ENCODE data around the gene SLC6A11. TPM values are rescaled to one million over a fixed set of nuclear protein-coding genes. Genes with fewer than 3 reads are reported as not detected.

SLC6A11 gene
- total and polyA plus RNA-seq, 2 donors: 0.05 to 0.18 TPM

- H3K4me3 ChIP-seq (ENCODE audit: low read length in 2 of 2): no peak overlapping the region
- peaks cover under 1 to 11% of the 10 kb centered on the region in 2 donors for H3K27me3 ChIP-seq (ENCODE audit: control insufficient read depth in 2 of 2, insufficient read depth in 1 of 2, low read length in 1 of 2)
- 92% methylated on average over 3 of the region's 3 CpGs for WGBS
- no peaks in the 10 kb centered on the region for H3K4me1 ChIP-seq (ENCODE audit: control insufficient read depth in 2 of 2, insufficient read depth in 2 of 2, low read length in 2 of 2)
- H3K27ac ChIP-seq (ENCODE audit: low read depth in 1 of 2, low read length in 1 of 2): no peak overlapping the region
- no peaks in the 10 kb centered on the region for H3K36me3 ChIP-seq (ENCODE audit: control insufficient read depth in 2 of 2, insufficient read depth in 2 of 2, low read length in 1 of 2)
- H3K9me3 ChIP-seq (ENCODE audit: control insufficient read depth in 2 of 2, insufficient read depth in 1 of 2, low read length in 1 of 2): no peaks in the 10 kb centered on the region
- DNase-seq (ENCODE audit: low read depth in 6 of 9, low spot score in 9 of 9): no peak
Measured at GRCh38 chr3:10810376-10810775, 5.7 kb upstream of the SLC6A11 start.

- WGBS: 85% methylated on average over 1 of the region's 1 CpG
- no peaks in the 10 kb centered on the region for H3K9me3 ChIP-seq (ENCODE audit: control insufficient read depth in 2 of 2, insufficient read depth in 1 of 2, low read length in 1 of 2)
- no peak overlapping the region for H3K27ac ChIP-seq (ENCODE audit: low read depth in 1 of 2, low read length in 1 of 2)
- H3K4me3 ChIP-seq (ENCODE audit: low read length in 2 of 2): no peak overlapping the region
- no peaks in the 10 kb centered on the region for H3K36me3 ChIP-seq (ENCODE audit: control insufficient read depth in 2 of 2, insufficient read depth in 2 of 2, low read length in 1 of 2)
- DNase-seq (ENCODE audit: low read depth in 6 of 9, low spot score in 9 of 9): no peak
- peaks cover 16 to 34% of the 10 kb centered on the region in 2 donors for H3K27me3 ChIP-seq (ENCODE audit: control insufficient read depth in 2 of 2, insufficient read depth in 1 of 2, low read length in 1 of 2)
- H3K4me1 ChIP-seq (ENCODE audit: control insufficient read depth in 2 of 2, insufficient read depth in 2 of 2, low read length in 2 of 2): no peaks in the 10 kb centered on the region
Measured at GRCh38 chr3:10813425-10813824, 2.6 kb upstream of the SLC6A11 start.

GRCh38 chr3:10814623-10815022, 1.4 kb upstream of the SLC6A11 start:
- Histone ChIP-seq H3K27ac (ENCODE audit: low read depth in 1 of 2, low read length in 1 of 2) (no peak overlapping the region), H3K27me3 (ENCODE audit: control insufficient read depth in 2 of 2, insufficient read depth in 1 of 2, low read length in 1 of 2) (peaks cover 16 to 34% of the 10 kb centered on the region in 2 donors), H3K36me3 (ENCODE audit: control insufficient read depth in 2 of 2, insufficient read depth in 2 of 2, low read length in 1 of 2) (no peaks in the 10 kb centered on the region), H3K4me3 (ENCODE audit: low read length in 2 of 2) (no peak overlapping the region), H3K9me3 (ENCODE audit: control insufficient read depth in 2 of 2, insufficient read depth in 1 of 2, low read length in 1 of 2) (no peaks in the 10 kb centered on the region), H3K4me1 (ENCODE audit: control insufficient read depth in 2 of 2, insufficient read depth in 2 of 2, low read length in 2 of 2) (no peaks in the 10 kb centered on the region)
- no peak for DNase-seq (ENCODE audit: low read depth in 6 of 9, low spot score in 9 of 9)
- WGBS: 78% methylated on average over 7 of the region's 7 CpGs

GRCh38 chr3:10815487-10815886, 541 bp upstream of the SLC6A11 start:
- 85% methylated on average over 10 of the region's 10 CpGs for WGBS
- peaks cover 16 to 34% of the 10 kb centered on the region in 2 donors for H3K27me3 ChIP-seq (ENCODE audit: control insufficient read depth in 2 of 2, insufficient read depth in 1 of 2, low read length in 1 of 2)
- H3K9me3 ChIP-seq (ENCODE audit: control insufficient read depth in 2 of 2, insufficient read depth in 1 of 2, low read length in 1 of 2): no peaks in the 10 kb centered on the region
- no peaks in the 10 kb centered on the region for H3K4me1 ChIP-seq (ENCODE audit: control insufficient read depth in 2 of 2, insufficient read depth in 2 of 2, low read length in 2 of 2)
- H3K36me3 ChIP-seq (ENCODE audit: control insufficient read depth in 2 of 2, insufficient read depth in 2 of 2, low read length in 1 of 2): no peaks in the 10 kb centered on the region
- no peak overlapping the region for H3K4me3 ChIP-seq (ENCODE audit: low read length in 2 of 2)
- H3K27ac ChIP-seq (ENCODE audit: low read depth in 1 of 2, low read length in 1 of 2): no peak overlapping the region
- no peak for DNase-seq (ENCODE audit: low read depth in 6 of 9, low spot score in 9 of 9)

GRCh38 chr3:10816863-10817253, 830 bp downstream of the SLC6A11 start:
- H3K27me3 ChIP-seq (ENCODE audit: control insufficient read depth in 2 of 2, insufficient read depth in 1 of 2, low read length in 1 of 2): peaks cover 16 to 34% of the 10 kb centered on the region in 2 donors
- no peaks in the 10 kb centered on the region for H3K36me3 ChIP-seq (ENCODE audit: control insufficient read depth in 2 of 2, insufficient read depth in 2 of 2, low read length in 1 of 2)
- no peak overlapping the region for H3K4me3 ChIP-seq (ENCODE audit: low read length in 2 of 2)

GRCh38 chr3:10817506-10817905, 1.5 kb downstream of the SLC6A11 start:
- Histone ChIP-seq H3K9me3 (ENCODE audit: control insufficient read depth in 2 of 2, insufficient read depth in 1 of 2, low read length in 1 of 2) (no peaks in the 10 kb centered on the region), H3K4me3 (ENCODE audit: low read length in 2 of 2) (no peak overlapping the region), H3K27me3 (ENCODE audit: control insufficient read depth in 2 of 2, insufficient read depth in 1 of 2, low read length in 1 of 2) (peaks cover 16 to 36% of the 10 kb centered on the region in 2 donors), H3K27ac (ENCODE audit: low read depth in 1 of 2, low read length in 1 of 2) (no peak overlapping the region), H3K36me3 (ENCODE audit: control insufficient read depth in 2 of 2, insufficient read depth in 2 of 2, low read length in 1 of 2) (no peaks in the 10 kb centered on the region), H3K4me1 (ENCODE audit: control insufficient read depth in 2 of 2, insufficient read depth in 2 of 2, low read length in 2 of 2) (no peaks in the 10 kb centered on the region)
- 68% methylated on average over 11 of the region's 11 CpGs for WGBS
- DNase-seq (ENCODE audit: low read depth in 6 of 9, low spot score in 9 of 9): no peak

More at GRCh38 chr3:10816863-10817253, 830 bp downstream of the SLC6A11 start:
- no peak overlapping the region for H3K27ac ChIP-seq (ENCODE audit: low read depth in 1 of 2, low read length in 1 of 2)
- H3K9me3 ChIP-seq (ENCODE audit: control insufficient read depth in 2 of 2, insufficient read depth in 1 of 2, low read length in 1 of 2): no peaks in the 10 kb centered on the region
- 80% methylated on average over 10 of the region's 10 CpGs for WGBS
- DNase-seq (ENCODE audit: low read depth in 6 of 9, low spot score in 9 of 9): no peak
- H3K4me1 ChIP-seq (ENCODE audit: control insufficient read depth in 2 of 2, insufficient read depth in 2 of 2, low read length in 2 of 2): no peaks in the 10 kb centered on the region

GRCh38 chr3:10822055-10822454, 6.0 kb downstream of the SLC6A11 start:
- Histone ChIP-seq H3K27me3 (ENCODE audit: control insufficient read depth in 2 of 2, insufficient read depth in 1 of 2, low read length in 1 of 2) (peaks cover 3 to 10% of the 10 kb centered on the region in 2 donors), H3K4me1 (ENCODE audit: control insufficient read depth in 2 of 2, insufficient read depth in 2 of 2, low read length in 2 of 2) (no peaks in the 10 kb centered on the region), H3K4me3 (ENCODE audit: low read length in 2 of 2) (no peak overlapping the region), H3K27ac (ENCODE audit: low read depth in 1 of 2, low read length in 1 of 2) (no peak overlapping the region), H3K36me3 (ENCODE audit: control insufficient read depth in 2 of 2, insufficient read depth in 2 of 2, low read length in 1 of 2) (no peaks in the 10 kb centered on the region), H3K9me3 (ENCODE audit: control insufficient read depth in 2 of 2, insufficient read depth in 1 of 2, low read length in 1 of 2) (no peaks in the 10 kb centered on the region)
- WGBS: 94% methylated on average over 5 of the region's 5 CpGs
- DNase-seq (ENCODE audit: low read depth in 6 of 9, low spot score in 9 of 9): no peak

GRCh38 chr3:10822708-10823515, 6.9 kb downstream of the SLC6A11 start:
- DNase-seq (ENCODE audit: low read depth in 6 of 9, low spot score in 9 of 9): no peak
- Histone ChIP-seq H3K4me3 (ENCODE audit: low read length in 2 of 2) (no peak overlapping the region), H3K27me3 (ENCODE audit: control insufficient read depth in 2 of 2, insufficient read depth in 1 of 2, low read length in 1 of 2) (peaks cover 0 to 3% of the 10 kb centered on the region in 2 donors), H3K36me3 (ENCODE audit: control insufficient read depth in 2 of 2, insufficient read depth in 2 of 2, low read length in 1 of 2) (no peaks in the 10 kb centered on the region), H3K9me3 (ENCODE audit: control insufficient read depth in 2 of 2, insufficient read depth in 1 of 2, low read length in 1 of 2) (no peaks in the 10 kb centered on the region), H3K27ac (ENCODE audit: low read depth in 1 of 2, low read length in 1 of 2) (no peak overlapping the region), H3K4me1 (ENCODE audit: control insufficient read depth in 2 of 2, insufficient read depth in 2 of 2, low read length in 2 of 2) (no peaks in the 10 kb centered on the region)
- 87% methylated on average over 5 of the region's 5 CpGs for WGBS

- DNase-seq (ENCODE audit: low read depth in 6 of 9, low spot score in 9 of 9): no peak
- H3K27ac ChIP-seq (ENCODE audit: low read depth in 1 of 2, low read length in 1 of 2): no peak overlapping the region
- H3K4me3 ChIP-seq (ENCODE audit: low read length in 2 of 2): no peak overlapping the region
- peaks cover 0 to 3% of the 10 kb centered on the region in 2 donors for H3K27me3 ChIP-seq (ENCODE audit: control insufficient read depth in 2 of 2, insufficient read depth in 1 of 2, low read length in 1 of 2)
- H3K36me3 ChIP-seq (ENCODE audit: control insufficient read depth in 2 of 2, insufficient read depth in 2 of 2, low read length in 1 of 2): no peaks in the 10 kb centered on the region
- no peaks in the 10 kb centered on the region for H3K4me1 ChIP-seq (ENCODE audit: control insufficient read depth in 2 of 2, insufficient read depth in 2 of 2, low read length in 2 of 2)
- 95% methylated on average over 2 of the region's 2 CpGs for WGBS
- H3K9me3 ChIP-seq (ENCODE audit: control insufficient read depth in 2 of 2, insufficient read depth in 1 of 2, low read length in 1 of 2): no peaks in the 10 kb centered on the region
Measured at GRCh38 chr3:10823516-10823818, 7.4 kb downstream of the SLC6A11 start.
